A172 (cell line): ENCODE data around the gene GTF3C5. TPM values are rescaled to one million over a fixed set of nuclear protein-coding genes. Genes with fewer than 3 reads are reported as not detected.
A peak's percentile ranks its signal among the peaks of the same experiment; 100 is the strongest.

Experiments
- DNase-seq: peaks from one replicate; pipeline ENCODE4 v3.0.0-alpha.2; 2015; ENCODE audit warnings: low spot score
- total RNA-seq: library from RNA; depleted of rRNA; stranded (reverse); fragments of >200 nt; shearing (Covaris generic); gene quantifications from 2 replicates; pipeline ENCODE4 v1.2.3, GENCODE V29; 2014

Gene GTF3C5
- total RNA-seq, 1 experiment from 2014 or later = 98.4 TPM

- no peak for DNase-seq
Measured at GRCh38 chr9:133028221-133028620, 2.6 kb upstream of the GTF3C5 start.

- no peak for DNase-seq
Measured at GRCh38 chr9:133029994-133030316, 842 bp upstream of the GTF3C5 start.

GRCh38 chr9:133031130-133031422 lies 279 bp downstream of the GTF3C5 start:
- DNase-seq = no peak

GRCh38 chr9:133031496-133031911 lies 707 bp downstream of the GTF3C5 start:
- DNase-seq = peak; percentile 28

GRCh38 chr9:133032171-133032570 lies 1.4 kb downstream of the GTF3C5 start:
- no peak for DNase-seq

GRCh38 chr9:133035669-133036068 lies 4.9 kb downstream of the GTF3C5 start:
- DNase-seq = no peak

- DNase-seq = no peak
Measured at GRCh38 chr9:133037775-133038515, 7.1 kb downstream of the GTF3C5 start.

GRCh38 chr9:133040892-133041479 lies 10.2 kb downstream of the GTF3C5 start:
- DNase-seq = peak; percentile 49

- DNase-seq = no peak
Measured at GRCh38 chr9:133041958-133042357, 11.2 kb downstream of the GTF3C5 start.

- no peak for DNase-seq
Measured at GRCh38 chr9:133042676-133043075, 11.9 kb downstream of the GTF3C5 start.

GRCh38 chr9:133043449-133044035 lies 12.7 kb downstream of the GTF3C5 start:
- DNase-seq = no peak

- DNase-seq = no peak
Measured at GRCh38 chr9:133044125-133044524, 13.3 kb downstream of the GTF3C5 start.

- DNase-seq = no peak
Measured at GRCh38 chr9:133044661-133045060, 13.9 kb downstream of the GTF3C5 start.

GRCh38 chr9:133045132-133045531 lies 14.3 kb downstream of the GTF3C5 start:
- no peak for DNase-seq

GRCh38 chr9:133046196-133046899 lies 15.6 kb downstream of the GTF3C5 start:
- no peak for DNase-seq

GRCh38 chr9:133046900-133047295 lies 16.1 kb downstream of the GTF3C5 start:
- DNase-seq = no peak

- DNase-seq = no peak
Measured at GRCh38 chr9:133048595-133048994, 17.8 kb downstream of the GTF3C5 start.

- DNase-seq = no peak
Measured at GRCh38 chr9:133049043-133049442, 18.2 kb downstream of the GTF3C5 start.

- DNase-seq = no peak
Measured at GRCh38 chr9:133050142-133050541, 19.3 kb downstream of the GTF3C5 start.

- no peak for DNase-seq
Measured at GRCh38 chr9:133050781-133051180, 20.0 kb downstream of the GTF3C5 start.

GRCh38 chr9:133051281-133051900 lies 20.6 kb downstream of the GTF3C5 start:
- no peak for DNase-seq

GRCh38 chr9:133051966-133052539 lies 21.3 kb downstream of the GTF3C5 start:
- DNase-seq = no peak
